ENCODE results near the gene GOPC. TPM values are rescaled to one million over a fixed set of nuclear protein-coding genes. Genes with fewer than 3 reads are reported as not detected.

The GOPC gene
- total and polyA plus RNA-seq, 2 of the 4 experiments (the other 2 are of a cell fraction), result 23.4 to 23.8 TPM

DNA sequence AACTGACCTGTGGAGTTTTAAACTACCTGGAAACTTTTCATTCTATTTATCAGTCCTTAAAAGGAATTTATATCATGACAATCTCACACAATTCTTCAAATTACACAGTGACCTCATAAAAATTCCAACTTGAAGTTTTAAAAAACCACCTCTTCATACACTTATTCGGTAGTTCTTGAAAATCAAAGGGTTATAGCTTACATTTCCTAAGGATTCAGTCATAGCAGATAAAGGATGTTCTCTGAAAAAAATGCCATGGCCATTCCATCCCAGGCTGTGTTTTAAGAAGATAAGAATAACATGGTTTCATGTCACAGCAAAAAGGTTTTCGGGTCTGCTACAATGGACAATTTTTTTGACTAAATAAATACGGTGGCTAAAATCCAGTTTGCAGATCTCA, 41.2 kb downstream of the GOPC start:
- H2AK5ac ChIP-seq (ENCODE audit: low read depth, low read length), result no peak overlapping the region
- H3K56ac ChIP-seq (ENCODE audit: extremely low read depth, insufficient read depth, low read length), result no peak overlapping the region
- TF ChIP-seq RAD21 (IDR thresholded peaks at IDR 0.05; ENCODE audit: low read length) (no peak), CHD1 (IDR thresholded peaks at IDR 0.05; ENCODE audit: low read depth, low read length) (no peak), MAZ (IDR thresholded peaks at IDR 0.05; ENCODE audit: borderline replicate concordance, low read depth, low read length) (no peak), NFE2L2 (IDR thresholded peaks at IDR 0.05; ENCODE audit: low read depth, low read length) (no peak), CEBPB (IDR thresholded peaks at IDR 0.05; ENCODE audit: low read depth, low read length) (no peak), POLR2A (IDR thresholded peaks at IDR 0.05; ENCODE audit: low read depth, low read length) (no peak), MXI1 (IDR thresholded peaks at IDR 0.05; ENCODE audit: borderline replicate concordance, low read depth, low read length) (no peak), RFX5 (IDR thresholded peaks at IDR 0.05; ENCODE audit: low read depth, low read length) (no peak), BHLHE40 (IDR thresholded peaks at IDR 0.05; ENCODE audit: low read depth, low read length) (no peak), SMC3 (IDR thresholded peaks at IDR 0.05; ENCODE audit: low read depth, low read length) (no peak), MAFK (IDR thresholded peaks at IDR 0.05; ENCODE audit: low read depth, low read length) (no peak), FOS (IDR thresholded peaks at IDR 0.05; ENCODE audit: low read depth, low read length) (no peak), RCOR1 (IDR thresholded peaks at IDR 0.05; ENCODE audit: insufficient replicate concordance, low read length) (no peak)
- TF ChIP-seq, protein P1, sequence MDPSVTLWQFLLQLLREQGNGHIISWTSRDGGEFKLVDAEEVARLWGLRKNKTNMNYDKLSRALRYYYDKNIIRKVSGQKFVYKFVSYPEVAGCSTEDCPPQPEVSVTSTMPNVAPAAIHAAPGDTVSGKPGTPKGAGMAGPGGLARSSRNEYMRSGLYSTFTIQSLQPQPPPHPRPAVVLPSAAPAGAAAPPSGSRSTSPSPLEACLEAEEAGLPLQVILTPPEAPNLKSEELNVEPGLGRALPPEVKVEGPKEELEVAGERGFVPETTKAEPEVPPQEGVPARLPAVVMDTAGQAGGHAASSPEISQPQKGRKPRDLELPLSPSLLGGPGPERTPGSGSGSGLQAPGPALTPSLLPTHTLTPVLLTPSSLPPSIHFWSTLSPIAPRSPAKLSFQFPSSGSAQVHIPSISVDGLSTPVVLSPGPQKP (IDR thresholded peaks at IDR 0.05; ENCODE audit: borderline replicate concordance, low read depth, low read length), result no peak
- TF ChIP-seq, protein P2, sequence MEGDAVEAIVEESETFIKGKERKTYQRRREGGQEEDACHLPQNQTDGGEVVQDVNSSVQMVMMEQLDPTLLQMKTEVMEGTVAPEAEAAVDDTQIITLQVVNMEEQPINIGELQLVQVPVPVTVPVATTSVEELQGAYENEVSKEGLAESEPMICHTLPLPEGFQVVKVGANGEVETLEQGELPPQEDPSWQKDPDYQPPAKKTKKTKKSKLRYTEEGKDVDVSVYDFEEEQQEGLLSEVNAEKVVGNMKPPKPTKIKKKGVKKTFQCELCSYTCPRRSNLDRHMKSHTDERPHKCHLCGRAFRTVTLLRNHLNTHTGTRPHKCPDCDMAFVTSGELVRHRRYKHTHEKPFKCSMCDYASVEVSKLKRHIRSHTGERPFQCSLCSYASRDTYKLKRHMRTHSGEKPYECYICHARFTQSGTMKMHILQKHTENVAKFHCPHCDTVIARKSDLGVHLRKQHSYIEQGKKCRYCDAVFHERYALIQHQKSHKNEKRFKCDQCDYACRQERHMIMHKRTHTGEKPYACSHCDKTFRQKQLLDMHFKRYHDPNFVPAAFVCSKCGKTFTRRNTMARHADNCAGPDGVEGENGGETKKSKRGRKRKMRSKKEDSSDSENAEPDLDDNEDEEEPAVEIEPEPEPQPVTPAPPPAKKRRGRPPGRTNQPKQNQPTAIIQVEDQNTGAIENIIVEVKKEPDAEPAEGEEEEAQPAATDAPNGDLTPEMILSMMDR (conservative IDR thresholded peaks at IDR 0.05; ENCODE audit: low read depth, low read length), result no peak
- TF ChIP-seq, protein P3, sequence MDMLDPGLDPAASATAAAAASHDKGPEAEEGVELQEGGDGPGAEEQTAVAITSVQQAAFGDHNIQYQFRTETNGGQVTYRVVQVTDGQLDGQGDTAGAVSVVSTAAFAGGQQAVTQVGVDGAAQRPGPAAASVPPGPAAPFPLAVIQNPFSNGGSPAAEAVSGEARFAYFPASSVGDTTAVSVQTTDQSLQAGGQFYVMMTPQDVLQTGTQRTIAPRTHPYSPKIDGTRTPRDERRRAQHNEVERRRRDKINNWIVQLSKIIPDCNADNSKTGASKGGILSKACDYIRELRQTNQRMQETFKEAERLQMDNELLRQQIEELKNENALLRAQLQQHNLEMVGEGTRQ (IDR thresholded peaks at IDR 0.05; ENCODE audit: low read depth, low read length), result no peak
- H3K4me3 ChIP-seq (ENCODE audit: insufficient read depth, low read depth, low read length), result no peak overlapping the region
- no CpG with 5 or more reads among the region's 3 CpGs for WGBS, 2 experiments (ENCODE audit: extremely low coverage in 2 of 2, insufficient read length in 1 of 2)
- ATAC-seq (ENCODE audit: low read depth), result peak; percentile 81
- in situ Hi-C loops (cut with MboI; ENCODE audit: low sequenced_read_pairs), result no loop called here
- H2AFZ ChIP-seq (replicated peaks; ENCODE audit: low read length, poor library complexity), result no peak overlapping the region
- peak overlapping the region; percentile 92 for H2BK5ac ChIP-seq (ENCODE audit: low read depth, low read length, poor library complexity, severe bottlenecking)
- ChIA-PET CTCF (interaction anchor here (0.7 kb wide), 1 partner anchor 37 kb away, joined by 3 read pairs; no protein-coding TSS in a partner anchor), POLR2A (ENCODE audit: unreplicated experiment) (no interaction called here)
- no peak overlapping the region for H3K14ac ChIP-seq (replicated peaks; ENCODE audit: low read depth, low read length)
- no peaks in the 10 kb centered on the region for H3K9me3 ChIP-seq (ENCODE audit: control insufficient read depth, insufficient read depth, low read length)
- no peak overlapping the region for H3K9ac ChIP-seq (ENCODE audit: low read depth, low read length)
- DNase-seq, result peak; percentile 61
- H3K4me2 ChIP-seq (ENCODE audit: low read depth, low read length), result no peak overlapping the region; the same call in 1 of the 2 replicates
- H3K23ac ChIP-seq (ENCODE audit: low read depth, low read length), result no peak overlapping the region
- no peak overlapping the region for H4K91ac ChIP-seq (ENCODE audit: insufficient read depth, low read depth, low read length)
- H3K36me3 ChIP-seq (ENCODE audit: control insufficient read depth, insufficient read depth, low read length), result peaks cover 15% of the 10 kb centered on the region
- H2BK120ac ChIP-seq (ENCODE audit: low read depth, low read length), result no peak overlapping the region
- peak overlapping the region; percentile 12; the same call in 1 of the 2 replicates for H3K18ac ChIP-seq (ENCODE audit: low read depth, low read length)
- H4K5ac ChIP-seq (ENCODE audit: low read depth, low read length), result no peak overlapping the region; the same call in 1 of the 2 replicates
- no peaks in the 10 kb centered on the region for H4K20me1 ChIP-seq (ENCODE audit: insufficient read depth, low read length)
- peaks cover 0 to 5% of the 10 kb centered on the region in 2 experiments; a peak in 2 of 4 replicates for H3K79me1 ChIP-seq (ENCODE audit: low read depth in 1 of 2, low read length in 2 of 2)
- no TSS peak for BruUV-seq (replicated peaks)
- H4K8ac ChIP-seq (ENCODE audit: low read depth in 2 of 2, low read length in 2 of 2), result peak overlapping the region; percentile 24 to 46; a peak in 2 of 4 replicates
- H3K9me1 ChIP-seq (ENCODE audit: insufficient read depth, low read length), result peaks cover 3% of the 10 kb centered on the region; the same call in 1 of the 2 replicates
- no peak overlapping the region; the same call in 1 of the 2 replicates for H3K27ac ChIP-seq (ENCODE audit: insufficient read depth, low read length)
- intact Hi-C loops (cut with micrococcal nuclease), result no loop called here
- dilution Hi-C loops (cut with HindIII; ENCODE audit: low sequenced_read_pairs, unreplicated experiment), result no loop called here
- H2AK9ac ChIP-seq (replicated peaks; ENCODE audit: low read depth, low read length, poor library complexity), result no peak overlapping the region
- no peak overlapping the region for H2BK15ac ChIP-seq (ENCODE audit: low read depth, low read length)
- H2BK20ac ChIP-seq (ENCODE audit: low read depth, low read length), result peak overlapping the region; percentile 21; the same call in 1 of the 2 replicates
- no peaks in the 10 kb centered on the region for H3K27me3 ChIP-seq (ENCODE audit: control insufficient read depth, insufficient read depth, low read length)
- H3K4me1 ChIP-seq (ENCODE audit: control insufficient read depth, insufficient read depth, low read length), result no peaks in the 10 kb centered on the region
- no peak overlapping the region for H3K4ac ChIP-seq (ENCODE audit: low read depth, low read length)
